ENCODE results near the gene S1PR3. TPM values are rescaled to one million over a fixed set of nuclear protein-coding genes. Genes with fewer than 3 reads are reported as not detected.

The S1PR3 gene
- total RNA-seq, 1 experiment from 2014 or later, result 42.9 TPM

DNA sequence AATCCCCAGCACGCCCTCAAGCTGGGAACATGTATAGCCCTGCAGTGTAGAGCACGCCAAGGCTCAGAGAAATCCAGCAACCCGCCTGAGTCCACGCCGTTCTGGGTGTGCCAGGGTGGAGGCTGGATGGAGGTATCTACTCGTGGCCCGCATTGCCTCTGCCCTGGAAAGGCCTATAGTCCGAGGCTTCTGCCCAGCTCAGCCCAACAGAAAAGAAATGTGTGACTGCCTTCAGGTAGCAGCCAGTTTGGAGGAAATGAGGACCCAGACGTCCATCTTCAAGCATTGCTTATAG, 18.2 kb downstream of the S1PR3 start:
- TF ChIP-seq CTCF (conservative IDR thresholded peaks at IDR 0.05; ENCODE audit: low read depth, low read length) (no peak), EZH2 (IDR thresholded peaks at IDR 0.05; ENCODE audit: borderline replicate concordance, low read depth, low read length, poor library complexity, severe bottlenecking) (no peak)

GRCh38 chr9:89010056-89010455, 18.8 kb downstream of the S1PR3 start:
- Histone ChIP-seq H3K9me3 (ENCODE audit: low read depth, low read length, poor library complexity, severe bottlenecking) (no peaks in the 10 kb centered on the region), H3K27ac (ENCODE audit: low read depth, low read length, poor library complexity, severe bottlenecking) (no peak overlapping the region), H3K27me3 (replicated peaks; ENCODE audit: insufficient read depth, low read depth, low read length, poor library complexity) (no peaks in the 10 kb centered on the region), H3K4me3 (ENCODE audit: low read depth, low read length, poor library complexity, severe bottlenecking) (no peak overlapping the region), H3K4me1 (ENCODE audit: insufficient read depth, low read length, poor library complexity, severe bottlenecking) (peaks cover 43% of the 10 kb centered on the region), H3K36me3 (ENCODE audit: insufficient read depth, low read length, poor library complexity, severe bottlenecking) (no peaks in the 10 kb centered on the region)
- DNase-seq (ENCODE audit: low spot score), result no peak
- no TSS peak for BruUV-seq (replicated peaks)
- ChIA-PET CTCF (interaction anchor here (1.2 to 1.4 kb wide), 2 partner anchors 9 to 349 kb away, joined by 3 to 5 read pairs; no protein-coding TSS in a partner anchor), POLR2A (ENCODE audit: low non-redundant PET) (no interaction called here)
- intact Hi-C loops (cut with micrococcal nuclease; ENCODE audit: unreplicated experiment), result loop anchor here (10.0 kb wide), 1 partner anchor 65 kb away; no protein-coding TSS in a partner anchor
- no peak for TF ChIP-seq CTCF (conservative IDR thresholded peaks at IDR 0.05; ENCODE audit: low read depth, low read length)
- TF ChIP-seq EZH2 (IDR thresholded peaks at IDR 0.05; ENCODE audit: borderline replicate concordance, low read depth, low read length, poor library complexity, severe bottlenecking), result no peak

More for the DNA sequence above, 18.2 kb downstream of the S1PR3 start:
- H3K4me3 ChIP-seq (ENCODE audit: low read depth, low read length, poor library complexity, severe bottlenecking), result no peak overlapping the region
- intact Hi-C loops (cut with micrococcal nuclease; ENCODE audit: unreplicated experiment), result loop anchor here (5.0 to 10.0 kb wide), 4 partner anchors 165 to 1042 kb away; partner anchors contain the start of gene SHC3
- no TSS peak for BruUV-seq (replicated peaks)
- H3K36me3 ChIP-seq (ENCODE audit: insufficient read depth, low read length, poor library complexity, severe bottlenecking), result no peaks in the 10 kb centered on the region
- H3K27me3 ChIP-seq (replicated peaks; ENCODE audit: insufficient read depth, low read depth, low read length, poor library complexity), result no peaks in the 10 kb centered on the region
- no peak for DNase-seq (ENCODE audit: low spot score)
- H3K9me3 ChIP-seq (ENCODE audit: low read depth, low read length, poor library complexity, severe bottlenecking), result no peaks in the 10 kb centered on the region
- H3K4me1 ChIP-seq (ENCODE audit: insufficient read depth, low read length, poor library complexity, severe bottlenecking), result peaks cover 43% of the 10 kb centered on the region
- H3K27ac ChIP-seq (ENCODE audit: low read depth, low read length, poor library complexity, severe bottlenecking), result no peak overlapping the region
- POLR2A ChIA-PET (ENCODE audit: low non-redundant PET), result no interaction called here
- CTCF ChIA-PET, result interaction anchor here (1.3 to 1.4 kb wide), 2 partner anchors 9 to 269 kb away, joined by 3 to 5 read pairs; no protein-coding TSS in a partner anchor

DNA sequence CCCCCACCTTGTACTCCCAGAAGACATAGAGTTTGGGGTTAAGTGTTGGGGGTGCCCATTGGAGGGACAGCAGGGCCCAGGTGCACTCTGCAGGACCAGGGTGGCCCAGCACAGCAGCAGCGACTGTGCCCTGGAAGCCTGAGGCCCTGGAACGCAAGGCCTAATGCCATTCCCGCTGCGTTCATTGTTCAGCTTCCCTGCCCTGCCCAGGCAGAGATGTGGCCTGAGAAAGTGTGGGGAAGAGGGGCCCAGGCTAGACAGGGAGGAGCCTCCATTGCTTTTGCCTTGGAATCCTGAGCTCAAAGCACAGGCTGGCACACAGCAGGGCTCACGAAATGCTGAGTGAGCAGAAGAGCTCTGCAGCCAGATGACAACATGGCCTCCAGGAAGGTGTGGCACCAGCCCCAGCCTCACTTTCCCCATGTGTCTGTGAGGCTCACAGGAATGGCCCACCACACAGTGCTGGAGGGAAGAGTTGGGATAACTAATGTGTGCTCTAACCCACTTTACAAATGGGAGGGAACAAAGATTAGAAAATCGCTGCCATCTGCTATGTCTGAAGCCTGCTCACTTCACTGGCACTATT, 19.4 kb downstream of the S1PR3 start:
- Histone ChIP-seq H3K36me3 (ENCODE audit: insufficient read depth, low read length, poor library complexity, severe bottlenecking) (no peaks in the 10 kb centered on the region), H3K27me3 (replicated peaks; ENCODE audit: insufficient read depth, low read depth, low read length, poor library complexity) (no peaks in the 10 kb centered on the region), H3K9me3 (ENCODE audit: low read depth, low read length, poor library complexity, severe bottlenecking) (no peaks in the 10 kb centered on the region), H3K4me3 (ENCODE audit: low read depth, low read length, poor library complexity, severe bottlenecking) (no peak overlapping the region), H3K27ac (ENCODE audit: low read depth, low read length, poor library complexity, severe bottlenecking) (no peak overlapping the region), H3K4me1 (ENCODE audit: insufficient read depth, low read length, poor library complexity, severe bottlenecking) (peaks cover 42% of the 10 kb centered on the region)
- DNase-seq (ENCODE audit: low spot score), result no peak
- intact Hi-C loops (cut with micrococcal nuclease; ENCODE audit: unreplicated experiment), result loop anchor here (10.0 kb wide), 1 partner anchor 64 kb away; no protein-coding TSS in a partner anchor
- TF ChIP-seq CTCF (conservative IDR thresholded peaks at IDR 0.05; ENCODE audit: low read depth, low read length) (no peak), EZH2 (IDR thresholded peaks at IDR 0.05; ENCODE audit: borderline replicate concordance, low read depth, low read length, poor library complexity, severe bottlenecking) (no peak)
- POLR2A ChIA-PET (ENCODE audit: low non-redundant PET), result no interaction called here
- BruUV-seq (replicated peaks), result no TSS peak
- CTCF ChIA-PET, result interaction anchor here (1.2 kb wide), 1 partner anchor 349 kb away, joined by 3 read pairs; no protein-coding TSS in a partner anchor
